ENCODE results near the gene GPR62.

Gene GPR62

DNA sequence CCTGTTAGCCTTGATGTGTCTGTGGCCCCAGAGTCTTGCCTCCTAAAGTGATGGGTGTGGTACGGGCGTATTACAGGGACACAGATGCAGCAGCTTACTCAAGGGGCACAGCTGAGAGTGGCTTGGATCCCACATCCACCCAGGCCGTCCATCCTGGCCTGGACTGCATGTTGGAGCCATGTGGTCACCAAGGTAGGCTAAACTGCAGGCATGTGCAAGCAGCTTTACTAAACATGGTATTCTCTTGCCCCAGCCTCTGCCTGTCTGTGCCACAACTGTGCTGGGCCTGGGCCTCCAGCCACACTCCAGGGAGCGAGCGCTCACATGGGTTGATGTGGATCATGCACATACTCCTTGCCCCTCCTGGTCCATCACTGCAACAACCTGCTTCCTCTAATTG lies 6.1 kb upstream of the GPR62 start:
- DNase-seq: no peak
- in situ Hi-C loops (cut with HindIII; ENCODE audit: low pct_ligation_motif_present, low pct_unique_long_range_greater_than_20kb, low sequenced_read_pairs): no loop called here

GRCh38 chr3:51950899-51951298 lies 4.3 kb upstream of the GPR62 start:
- in situ Hi-C loops (cut with HindIII; ENCODE audit: low pct_ligation_motif_present, low pct_unique_long_range_greater_than_20kb, low sequenced_read_pairs): no loop called here
- DNase-seq: no peak

DNA sequence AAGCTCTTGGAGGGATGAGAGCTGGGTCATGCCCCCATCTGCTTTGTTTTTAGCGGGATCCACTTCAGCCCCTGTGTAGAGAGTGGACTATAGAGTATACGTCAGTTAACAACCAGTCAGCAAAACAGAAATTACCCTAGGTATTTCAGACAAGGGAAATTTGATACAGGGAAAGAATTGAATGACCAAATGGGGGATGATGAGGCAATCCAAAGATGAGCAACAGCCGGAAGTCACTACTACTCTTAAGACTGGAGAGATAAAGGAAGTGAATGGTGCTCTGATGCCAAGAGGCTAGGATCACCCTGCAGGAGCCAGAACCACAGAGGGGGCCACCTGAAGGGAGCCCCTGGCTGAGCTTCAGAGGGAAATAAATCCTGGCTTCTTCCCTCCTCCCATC lies 1.7 kb upstream of the GPR62 start:
- no peak for DNase-seq
- in situ Hi-C loops (cut with HindIII; ENCODE audit: low pct_ligation_motif_present, low pct_unique_long_range_greater_than_20kb, low sequenced_read_pairs): no loop called here

DNA sequence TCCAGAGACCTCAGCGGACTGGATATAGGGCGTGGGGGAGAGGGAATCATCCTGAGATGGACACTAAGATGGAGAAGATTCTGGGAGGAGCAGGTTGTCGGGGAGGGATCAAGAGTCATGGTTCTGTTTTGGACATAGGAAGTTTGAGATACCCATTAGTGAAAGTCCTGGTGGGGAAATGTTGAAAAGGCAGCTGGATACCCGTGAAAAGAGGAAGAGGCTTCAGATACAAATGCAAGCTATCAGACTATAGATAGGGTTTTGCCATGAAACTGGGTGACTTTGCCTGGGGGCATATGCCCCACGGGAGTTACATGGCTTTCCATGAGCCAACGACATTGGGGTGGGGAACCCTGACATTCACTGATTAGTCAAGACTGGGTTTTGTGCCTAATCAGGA lies 1.1 kb upstream of the GPR62 start:
- DNase-seq: no peak
- in situ Hi-C loops (cut with HindIII; ENCODE audit: low pct_ligation_motif_present, low pct_unique_long_range_greater_than_20kb, low sequenced_read_pairs): no loop called here

- in situ Hi-C loops (cut with HindIII; ENCODE audit: low pct_ligation_motif_present, low pct_unique_long_range_greater_than_20kb, low sequenced_read_pairs): no loop called here
These were observed 468 bp upstream of the GPR62 start for GRCh38 chr3:51954713-51955112.

DNA sequence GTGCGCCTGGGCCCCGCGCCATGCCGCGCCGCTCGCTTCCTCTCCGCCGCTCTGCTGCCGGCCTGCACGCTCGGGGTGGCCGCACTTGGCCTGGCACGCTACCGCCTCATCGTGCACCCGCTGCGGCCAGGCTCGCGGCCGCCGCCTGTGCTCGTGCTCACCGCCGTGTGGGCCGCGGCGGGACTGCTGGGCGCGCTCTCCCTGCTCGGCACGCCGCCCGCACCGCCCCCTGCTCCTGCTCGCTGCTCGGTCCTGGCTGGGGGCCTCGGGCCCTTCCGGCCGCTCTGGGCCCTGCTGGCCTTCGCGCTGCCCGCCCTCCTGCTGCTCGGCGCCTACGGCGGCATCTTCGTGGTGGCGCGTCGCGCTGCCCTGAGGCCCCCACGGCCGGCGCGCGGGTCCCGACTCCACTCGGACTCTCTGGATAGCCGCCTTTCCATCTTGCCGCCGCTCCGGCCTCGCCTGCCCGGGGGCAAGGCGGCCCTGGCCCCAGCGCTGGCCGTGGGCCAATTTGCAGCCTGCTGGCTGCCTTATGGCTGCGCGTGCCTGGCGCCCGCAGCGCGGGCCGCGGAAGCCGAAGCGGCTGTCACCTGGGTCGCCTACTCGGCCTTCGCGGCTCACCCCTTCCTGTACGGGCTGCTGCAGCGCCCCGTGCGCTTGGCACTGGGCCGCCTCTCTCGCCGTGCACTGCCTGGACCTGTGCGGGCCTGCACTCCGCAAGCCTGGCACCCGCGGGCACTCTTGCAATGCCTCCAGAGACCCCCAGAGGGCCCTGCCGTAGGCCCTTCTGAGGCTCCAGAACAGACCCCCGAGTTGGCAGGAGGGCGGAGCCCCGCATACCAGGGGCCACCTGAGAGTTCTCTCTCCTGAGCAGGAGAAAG lies 951 bp downstream of the GPR62 start:
- in situ Hi-C loops (cut with HindIII; ENCODE audit: low pct_ligation_motif_present, low pct_unique_long_range_greater_than_20kb, low sequenced_read_pairs): no loop called here
- no peak for DNase-seq

More at GRCh38 chr3:51954713-51955112, 468 bp upstream of the GPR62 start:
- DNase-seq: no peak

DNA sequence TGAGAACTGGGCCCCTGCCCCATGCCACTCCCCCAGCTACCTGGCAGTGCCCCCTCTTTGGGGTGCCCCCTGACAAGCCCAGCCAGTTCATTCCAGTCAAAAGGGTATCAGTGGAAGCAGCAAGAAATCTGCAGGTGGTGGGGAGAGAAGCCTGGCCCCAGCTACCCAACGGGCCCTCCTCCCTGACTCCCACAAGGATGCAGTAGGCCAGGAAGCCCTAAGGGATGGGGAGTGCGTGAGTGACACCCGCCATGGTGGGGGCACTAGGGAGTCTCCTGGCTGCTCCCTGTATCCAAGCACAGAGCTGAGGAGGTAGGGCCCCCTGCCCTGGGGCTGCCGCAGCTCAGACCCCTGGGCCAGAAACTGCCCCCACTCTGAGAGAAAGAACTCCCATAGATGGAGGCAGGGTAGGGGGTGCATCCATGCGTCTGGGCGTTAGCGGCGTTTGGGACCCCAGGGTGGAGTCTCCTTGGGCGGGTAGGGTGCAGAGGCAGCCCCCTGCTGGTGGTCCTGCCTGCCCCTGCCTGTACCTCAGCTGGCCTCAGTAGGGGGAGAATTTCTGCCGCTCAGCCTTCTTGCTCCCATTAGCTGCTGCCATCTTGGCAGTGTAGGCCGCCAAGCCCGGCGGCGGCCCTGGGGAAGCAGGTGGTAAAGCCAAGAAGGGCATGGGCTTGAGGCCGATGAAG lies 2.5 kb downstream of the GPR62 start:
- DNase-seq: no peak
- in situ Hi-C loops (cut with HindIII; ENCODE audit: low pct_ligation_motif_present, low pct_unique_long_range_greater_than_20kb, low sequenced_read_pairs): no loop called here

DNA sequence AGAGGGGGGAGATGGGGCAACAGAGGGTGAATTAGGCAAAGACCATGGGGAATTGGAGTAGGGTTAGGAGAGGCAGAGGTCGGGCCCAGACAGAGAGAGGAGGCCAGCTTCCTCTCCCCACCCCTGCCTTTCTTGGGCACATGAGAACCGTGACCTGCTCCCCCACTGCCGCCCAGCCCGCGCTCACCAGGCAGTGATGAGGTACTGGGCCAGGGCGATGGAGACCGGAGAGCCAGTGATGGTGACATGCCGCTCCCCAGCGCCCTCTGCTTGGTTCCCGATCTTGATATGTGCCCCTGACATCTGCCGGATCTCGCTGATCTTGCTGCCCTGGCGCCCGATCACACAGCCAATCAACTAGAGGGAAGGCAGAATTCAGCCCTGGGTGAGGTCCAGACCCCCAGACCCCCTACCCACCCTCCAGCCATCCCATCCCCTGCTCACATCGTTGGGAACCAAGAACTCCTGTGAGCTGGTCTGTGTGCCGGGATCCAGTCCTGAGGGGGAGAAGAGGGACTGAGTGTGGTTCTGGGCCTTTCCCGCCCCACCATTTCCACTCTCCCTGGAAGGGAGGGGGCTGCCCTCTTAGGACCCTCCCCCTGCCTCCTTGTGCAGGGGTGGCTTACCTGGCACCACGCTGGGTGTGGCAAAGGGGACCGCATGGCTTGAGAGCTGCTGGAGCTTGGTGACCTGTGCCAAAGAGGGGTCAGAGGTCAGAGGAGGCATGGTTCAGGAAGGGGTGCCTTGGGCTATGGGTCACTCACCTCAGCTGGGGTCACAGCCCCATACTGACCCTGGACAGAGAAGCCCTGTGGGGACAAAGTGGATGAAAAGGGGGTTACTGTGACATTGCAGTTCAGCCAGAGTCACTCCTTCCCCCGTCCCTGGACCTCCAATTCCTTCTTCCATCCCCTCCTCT lies 3.7 kb downstream of the GPR62 start:
- DNase-seq: no peak
- in situ Hi-C loops (cut with HindIII; ENCODE audit: low pct_ligation_motif_present, low pct_unique_long_range_greater_than_20kb, low sequenced_read_pairs): no loop called here

- in situ Hi-C loops (cut with HindIII; ENCODE audit: low pct_ligation_motif_present, low pct_unique_long_range_greater_than_20kb, low sequenced_read_pairs): no loop called here
- no peak for DNase-seq
These were observed 4.5 kb downstream of the GPR62 start for GRCh38 chr3:51959651-51960050.

DNA sequence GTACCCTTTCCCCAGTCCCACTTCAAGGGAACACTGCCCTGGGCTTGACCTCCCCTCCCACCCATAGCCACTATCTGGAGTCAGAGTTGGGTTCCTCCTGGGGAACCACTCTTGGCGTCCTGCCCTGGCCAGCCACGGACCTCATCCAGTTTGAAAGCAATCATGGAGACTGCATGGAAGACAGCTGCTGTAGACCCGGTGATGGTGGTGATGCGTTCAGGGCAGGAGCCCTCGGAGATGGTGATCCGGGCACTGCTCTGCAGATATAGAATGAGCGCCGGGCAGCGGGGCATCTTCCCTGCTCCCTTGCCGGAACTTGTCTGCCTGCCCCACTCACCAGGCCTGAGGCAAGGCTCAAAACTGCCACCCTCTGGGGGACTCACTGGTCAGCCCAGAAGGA lies 5.2 kb downstream of the GPR62 start:
- in situ Hi-C loops (cut with HindIII; ENCODE audit: low pct_ligation_motif_present, low pct_unique_long_range_greater_than_20kb, low sequenced_read_pairs): no loop called here
- no peak for DNase-seq

- in situ Hi-C loops (cut with HindIII; ENCODE audit: low pct_ligation_motif_present, low pct_unique_long_range_greater_than_20kb, low sequenced_read_pairs): no loop called here
- DNase-seq: no peak
These were observed 5.8 kb downstream of the GPR62 start for GRCh38 chr3:51961011-51961410.

DNA sequence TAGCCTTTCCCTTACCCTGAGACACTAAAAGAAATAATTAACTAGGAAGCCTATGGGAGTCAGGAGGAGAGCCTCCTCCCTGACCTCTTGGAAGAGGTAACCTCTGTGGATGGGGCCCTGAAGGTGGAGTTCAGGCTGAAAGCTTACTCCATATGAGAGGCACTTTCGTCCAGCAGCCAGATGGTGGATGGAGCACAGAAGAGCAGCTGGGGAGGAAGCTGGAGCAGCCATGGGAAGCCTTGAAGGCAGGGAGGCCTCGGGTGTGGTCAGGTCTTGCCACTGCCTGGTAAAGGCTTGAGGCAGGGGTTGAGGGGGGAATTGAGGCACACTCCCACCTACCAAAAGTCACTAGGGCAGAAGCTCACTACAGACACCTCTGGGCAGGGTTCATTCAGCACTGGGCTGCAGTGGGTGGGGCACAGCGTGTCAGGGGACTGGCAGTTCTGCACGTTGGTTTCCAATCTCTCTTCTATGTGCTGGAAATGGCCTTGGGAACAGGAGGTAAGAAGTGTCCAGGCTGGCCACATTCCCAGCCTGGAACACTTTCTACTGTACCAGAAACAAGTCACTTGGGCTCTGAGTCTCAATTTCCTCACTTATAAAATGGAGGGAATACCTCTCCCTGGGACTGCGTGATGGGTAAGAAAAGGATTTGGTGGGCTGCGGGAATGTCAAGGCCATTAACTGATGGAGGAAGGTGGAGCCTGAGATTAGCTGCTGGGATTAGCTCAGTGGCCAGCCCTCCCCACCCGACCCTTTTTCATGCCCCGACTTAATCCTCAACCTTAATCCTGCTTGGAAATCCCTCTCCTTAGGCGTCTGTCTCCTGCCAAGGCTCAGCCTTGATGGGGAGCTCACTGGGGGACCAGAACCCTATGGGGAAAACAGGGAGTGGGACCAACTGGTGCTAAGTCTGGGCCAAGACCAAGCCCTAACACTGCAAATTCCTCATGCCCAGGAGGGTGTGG lies 6.7 kb downstream of the GPR62 start:
- DNase-seq: no peak
- in situ Hi-C loops (cut with HindIII; ENCODE audit: low pct_ligation_motif_present, low pct_unique_long_range_greater_than_20kb, low sequenced_read_pairs): no loop called here

DNA sequence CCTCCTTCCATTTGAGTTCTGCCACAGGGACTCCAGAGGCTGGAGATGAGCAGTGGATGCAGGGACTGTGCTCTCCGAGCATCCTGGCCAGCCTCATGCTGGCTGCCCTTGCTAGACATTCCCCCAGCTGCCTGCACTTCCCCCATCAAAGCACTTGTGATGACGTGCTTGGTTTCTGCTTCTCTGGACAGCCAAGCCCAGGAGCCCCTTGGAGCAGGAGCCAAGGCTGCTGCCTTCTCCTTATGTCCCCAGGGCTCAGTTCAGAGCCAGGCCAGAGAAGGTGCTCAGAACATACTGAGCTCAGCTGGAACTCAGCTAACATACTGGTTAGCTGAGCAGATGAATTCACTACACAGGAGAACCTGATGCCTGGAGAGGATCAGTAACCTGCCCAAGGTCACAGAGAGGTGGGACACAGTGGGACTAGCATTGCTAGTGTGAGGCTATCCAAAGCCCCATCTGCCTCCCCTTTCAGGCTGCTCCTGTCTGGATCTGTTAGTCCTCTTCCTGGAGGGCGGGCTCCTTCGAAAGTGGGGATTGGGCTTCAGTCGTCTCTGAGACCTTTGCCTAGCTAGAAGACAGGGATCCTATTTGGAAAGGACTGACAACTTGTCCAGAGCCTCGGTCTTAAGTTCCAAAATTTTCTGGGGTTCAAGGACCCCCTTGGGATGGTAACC lies 7.8 kb downstream of the GPR62 start:
- DNase-seq: no peak
- in situ Hi-C loops (cut with HindIII; ENCODE audit: low pct_ligation_motif_present, low pct_unique_long_range_greater_than_20kb, low sequenced_read_pairs): no loop called here

- DNase-seq: no peak
These were observed 8.8 kb downstream of the GPR62 start for GRCh38 chr3:51963951-51964451.

GRCh38 chr3:51964521-51964920 lies 9.3 kb downstream of the GPR62 start:
- in situ Hi-C loops (cut with HindIII; ENCODE audit: low pct_ligation_motif_present, low pct_unique_long_range_greater_than_20kb, low sequenced_read_pairs): no loop called here
- DNase-seq: no peak

More at GRCh38 chr3:51963951-51964451, 8.8 kb downstream of the GPR62 start:
- in situ Hi-C loops (cut with HindIII; ENCODE audit: low pct_ligation_motif_present, low pct_unique_long_range_greater_than_20kb, low sequenced_read_pairs): no loop called here

- DNase-seq: no peak
- in situ Hi-C loops (cut with HindIII; ENCODE audit: low pct_ligation_motif_present, low pct_unique_long_range_greater_than_20kb, low sequenced_read_pairs): no loop called here
These were observed 10.8 kb downstream of the GPR62 start for GRCh38 chr3:51966016-51966415.

GRCh38 chr3:51966486-51966885 lies 11.3 kb downstream of the GPR62 start:
- in situ Hi-C loops (cut with HindIII; ENCODE audit: low pct_ligation_motif_present, low pct_unique_long_range_greater_than_20kb, low sequenced_read_pairs): no loop called here

More at GRCh38 chr3:51966486-51966885, 11.3 kb downstream of the GPR62 start:
- DNase-seq: no peak
